ENCODE results near the gene NTRK3. TPM values are rescaled to one million over a fixed set of nuclear protein-coding genes. Genes with fewer than 3 reads are reported as not detected.

NTRK3 gene
- total RNA-seq, 6 donors from 2014 or later = 1.4 to 11.5 (median 2.4) TPM

DNA sequence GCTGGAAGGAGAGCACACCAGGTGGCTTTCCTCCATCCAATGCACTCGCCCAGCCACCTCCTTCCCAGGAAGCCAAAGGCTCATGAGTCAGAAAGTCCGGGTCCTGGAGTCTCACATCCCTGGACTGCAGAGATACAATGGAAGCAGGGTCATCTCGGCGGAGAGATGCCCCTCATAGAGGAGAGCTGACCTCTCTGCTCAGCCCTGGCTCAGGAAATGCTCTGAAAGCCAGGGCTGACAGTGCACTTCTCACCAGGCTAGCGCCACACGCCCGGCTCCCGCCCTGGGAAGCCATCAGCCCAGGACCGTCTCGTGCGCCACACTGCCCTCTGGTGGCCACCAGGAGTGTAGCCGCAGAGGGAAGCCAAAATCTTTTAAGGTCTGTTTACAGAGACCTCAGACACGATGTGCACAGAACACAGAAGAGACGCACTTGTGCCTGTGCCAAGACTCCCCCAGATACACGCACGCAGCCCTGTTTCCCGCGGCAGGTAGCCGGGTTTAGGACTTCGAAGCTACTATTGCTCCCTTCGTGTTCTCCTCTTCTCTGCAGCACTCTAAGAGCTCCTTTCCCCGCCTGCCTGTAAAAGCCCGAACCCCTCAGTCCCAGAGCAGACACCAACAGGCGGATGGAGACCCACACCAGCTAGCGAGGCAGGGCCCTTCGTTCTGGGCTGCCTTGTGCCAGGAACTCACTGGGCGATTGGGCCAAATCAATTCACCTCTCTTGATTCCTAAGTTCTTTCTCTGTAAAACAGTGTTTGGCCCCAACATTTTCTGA lies 9.7 kb downstream of the NTRK3 start:
- TF ChIP-seq, protein P1, sequence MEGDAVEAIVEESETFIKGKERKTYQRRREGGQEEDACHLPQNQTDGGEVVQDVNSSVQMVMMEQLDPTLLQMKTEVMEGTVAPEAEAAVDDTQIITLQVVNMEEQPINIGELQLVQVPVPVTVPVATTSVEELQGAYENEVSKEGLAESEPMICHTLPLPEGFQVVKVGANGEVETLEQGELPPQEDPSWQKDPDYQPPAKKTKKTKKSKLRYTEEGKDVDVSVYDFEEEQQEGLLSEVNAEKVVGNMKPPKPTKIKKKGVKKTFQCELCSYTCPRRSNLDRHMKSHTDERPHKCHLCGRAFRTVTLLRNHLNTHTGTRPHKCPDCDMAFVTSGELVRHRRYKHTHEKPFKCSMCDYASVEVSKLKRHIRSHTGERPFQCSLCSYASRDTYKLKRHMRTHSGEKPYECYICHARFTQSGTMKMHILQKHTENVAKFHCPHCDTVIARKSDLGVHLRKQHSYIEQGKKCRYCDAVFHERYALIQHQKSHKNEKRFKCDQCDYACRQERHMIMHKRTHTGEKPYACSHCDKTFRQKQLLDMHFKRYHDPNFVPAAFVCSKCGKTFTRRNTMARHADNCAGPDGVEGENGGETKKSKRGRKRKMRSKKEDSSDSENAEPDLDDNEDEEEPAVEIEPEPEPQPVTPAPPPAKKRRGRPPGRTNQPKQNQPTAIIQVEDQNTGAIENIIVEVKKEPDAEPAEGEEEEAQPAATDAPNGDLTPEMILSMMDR (IDR thresholded peaks at IDR 0.05) = peak; percentile 89 to 94 (median 92)
- no peak for TF ChIP-seq POLR2AphosphoS5 (IDR thresholded peaks at IDR 0.05)
- Histone ChIP-seq H3K36me3 (no peaks in the 10 kb centered on the region), H3K4me1 (peaks cover 0 to 9% (median 8%) of the 10 kb centered on the region in 4 donors), H3K27ac (no peak overlapping the region), H3K4me3 (no peak overlapping the region), H3K27me3 (no peaks in the 10 kb centered on the region), H3K9me3 (no peaks in the 10 kb centered on the region)
- ATAC-seq (ENCODE audit: low FRiP score in 2 of 2) (peak; percentile 87 to 90), DNase-seq (peak; percentile 68 to 90)
- 11 to 14% methylated on average over 15 to 27 of the region's 27 CpGs for WGBS, 2 donors

DNA sequence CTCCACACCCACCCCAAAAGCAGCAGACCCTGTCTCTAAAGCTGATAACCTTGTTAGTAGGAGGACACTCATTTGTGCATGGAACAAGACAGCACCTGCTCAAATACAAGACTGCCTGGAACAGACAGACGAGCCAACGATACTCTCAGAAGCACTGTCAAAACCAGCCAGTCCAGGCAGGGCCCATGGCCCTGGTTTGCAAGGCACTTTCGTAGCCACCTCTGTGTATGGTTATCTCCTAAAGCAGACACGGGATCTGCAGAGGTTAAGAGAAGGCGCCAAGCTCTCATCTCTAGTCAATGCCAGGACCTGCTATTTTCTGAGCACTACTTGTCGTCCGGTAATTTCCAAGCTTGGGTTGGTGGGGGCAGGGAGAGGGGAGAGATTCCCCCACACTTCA lies 10.5 kb downstream of the NTRK3 start:
- 52 to 76% methylated on average over 4 to 7 of the region's 7 CpGs for WGBS, 2 donors
- Histone ChIP-seq H3K27ac (no peak overlapping the region), H3K4me3 (no peak overlapping the region), H3K36me3 (no peaks in the 10 kb centered on the region), H3K9me3 (no peaks in the 10 kb centered on the region), H3K27me3 (no peaks in the 10 kb centered on the region), H3K4me1 (peaks cover 0 to 9% (median 8%) of the 10 kb centered on the region in 4 donors)
- ATAC-seq (ENCODE audit: low FRiP score in 2 of 2) (no peak), DNase-seq (no peak)
- no peak for TF ChIP-seq POLR2AphosphoS5 (IDR thresholded peaks at IDR 0.05)
- TF ChIP-seq EP300 (IDR thresholded peaks at IDR 0.05) = no peak
- TF ChIP-seq, protein P1 (IDR thresholded peaks at IDR 0.05) = no peak
- TF ChIP-seq POLR2A (IDR thresholded peaks at IDR 0.05) = no peak

DNA sequence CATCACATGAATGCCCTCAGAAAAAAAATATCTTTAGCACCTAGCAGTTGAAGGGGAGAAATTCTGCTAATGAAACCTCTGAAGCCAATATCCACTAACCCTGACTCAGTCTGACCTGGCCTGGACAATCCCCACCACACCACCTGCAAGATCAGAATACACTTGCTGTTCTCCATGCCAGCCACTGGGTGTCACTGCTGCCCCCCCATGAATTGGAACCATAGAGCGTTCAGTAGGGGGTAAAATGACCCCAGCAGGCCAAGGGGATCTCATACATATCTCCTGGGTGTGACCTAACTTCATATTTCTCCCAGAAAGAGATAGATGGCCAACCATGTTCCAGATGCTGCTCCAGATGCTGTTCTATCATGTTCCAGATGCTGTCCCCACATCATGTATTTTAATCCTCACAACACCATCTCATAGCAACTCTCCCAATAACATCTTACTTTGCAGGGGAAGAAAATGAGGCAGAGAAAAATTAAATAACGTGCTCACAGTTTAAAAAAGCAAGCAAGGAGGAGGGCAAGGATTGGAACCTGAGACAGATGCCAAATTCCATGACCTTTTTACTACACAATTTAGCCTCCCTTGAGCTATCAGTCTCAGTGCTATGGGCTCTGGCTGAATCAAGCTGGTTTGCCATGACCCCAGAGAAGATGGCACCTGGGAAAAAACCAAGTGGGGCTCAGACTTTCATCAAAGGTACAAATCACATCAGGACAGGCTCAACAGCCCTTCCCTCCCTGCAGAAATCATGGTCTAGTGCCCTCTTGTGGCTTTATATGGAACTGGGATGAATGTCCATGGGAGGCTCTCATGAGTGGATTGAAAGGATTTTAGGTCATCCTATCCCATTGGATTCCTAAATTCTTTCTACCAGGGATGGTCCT lies 12.4 kb downstream of the NTRK3 start:
- H3K27ac ChIP-seq = no peak overlapping the region
- H3K4me3 ChIP-seq = no peak overlapping the region
- peaks cover under 1 to 9% (median 8%) of the 10 kb centered on the region in 4 donors for H3K4me1 ChIP-seq
- TF ChIP-seq POLR2A (IDR thresholded peaks at IDR 0.05) = no peak
- TF ChIP-seq, protein P1 (IDR thresholded peaks at IDR 0.05) = peak; percentile 26 to 44 (median 38)
- H3K36me3 ChIP-seq = no peaks in the 10 kb centered on the region
- DNase-seq (no peak), ATAC-seq (ENCODE audit: low FRiP score in 2 of 2) (no peak)
- WGBS, 2 donors = 25 to 31% methylated on average over 2 of the region's 2 CpGs
- no peaks in the 10 kb centered on the region for H3K9me3 ChIP-seq
- no peaks in the 10 kb centered on the region for H3K27me3 ChIP-seq

DNA sequence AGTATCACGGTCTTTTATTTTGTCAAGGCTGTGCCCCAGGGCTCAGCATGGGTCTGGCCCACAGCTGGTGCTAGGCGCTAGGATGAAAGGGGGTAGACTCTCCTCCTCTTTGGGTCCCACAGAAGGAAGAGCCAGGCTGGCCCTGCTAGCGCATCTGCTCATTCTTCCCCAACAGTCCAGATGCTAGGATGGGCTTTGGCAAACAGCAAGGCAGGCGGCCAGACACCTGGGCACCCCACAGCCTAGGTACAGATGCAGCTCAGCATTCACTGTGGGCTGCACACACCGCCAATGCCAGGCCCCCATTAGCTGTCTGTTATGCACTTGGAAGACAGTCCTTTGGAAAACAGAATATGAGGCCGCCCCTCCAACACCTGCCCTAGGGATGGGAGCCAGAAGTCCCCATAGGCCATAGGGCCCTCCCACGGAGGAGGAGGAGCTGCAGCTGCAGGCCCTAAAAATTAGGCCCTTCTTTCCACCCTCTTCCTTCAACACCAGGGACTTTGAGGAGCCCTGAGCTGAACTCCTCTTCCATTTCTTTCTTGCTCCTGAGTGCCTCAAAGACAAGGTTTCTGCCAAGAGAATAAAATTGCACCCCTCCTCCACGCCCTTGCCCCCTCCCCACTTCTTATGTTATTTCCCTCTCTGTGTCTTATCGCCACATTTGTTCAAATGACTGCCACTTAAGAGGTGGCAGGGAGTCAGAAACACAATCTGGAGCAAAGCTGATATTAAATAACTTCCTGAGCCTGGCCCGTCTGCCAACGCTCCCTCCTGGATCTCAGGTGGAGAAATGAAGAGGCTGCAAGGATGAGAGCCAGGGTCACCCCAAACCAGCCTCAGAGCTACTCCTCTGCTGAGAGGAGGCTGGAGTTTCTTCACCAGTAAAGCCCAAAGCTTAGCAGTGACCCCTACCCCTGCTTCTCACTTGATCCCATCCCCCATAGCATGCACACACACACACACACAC lies 13.7 kb downstream of the NTRK3 start:
- H3K36me3 ChIP-seq = no peaks in the 10 kb centered on the region
- no peak overlapping the region for H3K4me3 ChIP-seq
- no peak overlapping the region for H3K27ac ChIP-seq
- no peaks in the 10 kb centered on the region for H3K27me3 ChIP-seq
- 75 to 78% methylated on average over 7 to 11 of the region's 11 CpGs for WGBS, 2 donors
- peaks cover 3 to 9% (median 8%) of the 10 kb centered on the region in 4 donors for H3K4me1 ChIP-seq
- DNase-seq = no peak
- ATAC-seq (ENCODE audit: low FRiP score in 2 of 2) = no peak
- TF ChIP-seq POLR2AphosphoS5 (IDR thresholded peaks at IDR 0.05) = no peak
- no peak for TF ChIP-seq POLR2A (IDR thresholded peaks at IDR 0.05)
- TF ChIP-seq, protein P1 (IDR thresholded peaks at IDR 0.05) = no peak
- no peak for TF ChIP-seq EP300 (IDR thresholded peaks at IDR 0.05)
- no peaks in the 10 kb centered on the region for H3K9me3 ChIP-seq

Measured in upper lobe of left lung (tissue), 6 donors.